Measurements from ENCODE around the gene DCTD.

DNA sequence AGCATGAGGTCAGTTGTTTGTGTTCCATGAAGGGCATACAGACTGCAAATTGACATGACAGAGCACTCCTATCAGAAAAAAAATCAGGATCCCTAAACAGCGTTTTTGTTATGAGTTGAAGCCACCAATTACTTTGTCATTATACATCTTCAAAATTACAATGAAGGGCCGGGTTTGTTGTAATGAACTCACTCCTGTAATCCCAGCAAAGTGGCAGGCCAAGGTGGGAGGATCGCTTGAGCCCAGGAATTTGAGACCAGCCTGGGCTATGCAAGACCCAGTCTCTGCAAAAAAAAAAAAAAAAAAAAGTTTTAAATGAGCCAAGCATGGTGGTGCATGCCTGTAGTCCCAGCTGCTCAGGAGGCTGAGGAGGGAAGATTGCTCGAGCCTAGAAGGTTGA lies 3.5 kb upstream of the DCTD start:
- TF ChIP-seq HCFC1 (IDR thresholded peaks at IDR 0.05; ENCODE audit: low read depth, low read length), result no peak
- TF ChIP-seq RXRA (CRISPR knock-in tag; IDR thresholded peaks at IDR 0.05), result no peak
- no peak for TF ChIP-seq PCBP2 (optimal IDR thresholded peaks at IDR 0.05; ENCODE audit: low read depth, low read length, poor library complexity, severe bottlenecking)
- TF ChIP-seq MYC (CRISPR knock-in tag; IDR thresholded peaks at IDR 0.05; ENCODE audit: borderline replicate concordance), result no peak
- TF ChIP-seq CHD4 (IDR thresholded peaks at IDR 0.05; ENCODE audit: borderline replicate concordance, low read length), result no peak
- no peak for TF ChIP-seq NFE2 (CRISPR knock-in tag; IDR thresholded peaks at IDR 0.05)
- no peak for TF ChIP-seq KMT2B (CRISPR knock-in tag; IDR thresholded peaks at IDR 0.05)
- TF ChIP-seq ZNF781 (CRISPR knock-in tag; IDR thresholded peaks at IDR 0.05; ENCODE audit: borderline replicate concordance, not compliant biosample characterization), result no peak
- no peak for TF ChIP-seq SOX5 (CRISPR knock-in tag; IDR thresholded peaks at IDR 0.05; ENCODE audit: borderline replicate concordance)
- no peak for TF ChIP-seq EZH2 (conservative IDR thresholded peaks at IDR 0.05; ENCODE audit: low read depth, low read length)
- TF ChIP-seq, protein P1, sequence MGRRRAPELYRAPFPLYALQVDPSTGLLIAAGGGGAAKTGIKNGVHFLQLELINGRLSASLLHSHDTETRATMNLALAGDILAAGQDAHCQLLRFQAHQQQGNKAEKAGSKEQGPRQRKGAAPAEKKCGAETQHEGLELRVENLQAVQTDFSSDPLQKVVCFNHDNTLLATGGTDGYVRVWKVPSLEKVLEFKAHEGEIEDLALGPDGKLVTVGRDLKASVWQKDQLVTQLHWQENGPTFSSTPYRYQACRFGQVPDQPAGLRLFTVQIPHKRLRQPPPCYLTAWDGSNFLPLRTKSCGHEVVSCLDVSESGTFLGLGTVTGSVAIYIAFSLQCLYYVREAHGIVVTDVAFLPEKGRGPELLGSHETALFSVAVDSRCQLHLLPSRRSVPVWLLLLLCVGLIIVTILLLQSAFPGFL (CRISPR knock-in tag; IDR thresholded peaks at IDR 0.05), result no peak
- TF ChIP-seq ZNF543 (CRISPR knock-in tag; IDR thresholded peaks at IDR 0.05), result no peak

Data from HepG2 (cell line).